HG02852 (cell line): Measurements from ENCODE around the gene GRIN2C.

Experiments used
- ATAC-seq: cut with Tn5 transposase; IDR thresholded peaks from one replicate; pipeline ENCODE4 v1.9.1; 2021; ENCODE audit warnings: mild to moderate bottlenecking, moderate library complexity; ENCODE audit not compliant: unreplicated experiment

GRIN2C gene

DNA sequence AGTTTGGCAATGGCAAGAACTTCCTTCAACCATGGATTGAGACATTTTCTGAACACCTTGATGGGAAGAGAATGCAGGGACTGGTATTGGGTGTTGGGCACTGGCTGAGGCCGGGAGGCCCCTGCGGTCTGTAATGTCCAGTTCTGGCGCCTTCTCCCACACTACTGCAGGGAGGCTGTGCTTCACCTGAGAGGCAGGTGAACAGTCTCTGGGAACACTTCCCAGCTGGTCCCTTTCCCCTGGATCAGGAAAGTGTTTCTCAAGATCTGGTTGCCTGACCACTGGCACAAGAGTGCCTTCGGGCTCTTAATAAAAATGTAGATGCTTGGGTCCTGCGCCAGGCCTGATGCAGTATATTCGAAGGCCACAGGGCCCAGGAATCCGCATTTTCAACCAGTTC, 55.0 kb downstream of the GRIN2C start:
- no peak for ATAC-seq

DNA sequence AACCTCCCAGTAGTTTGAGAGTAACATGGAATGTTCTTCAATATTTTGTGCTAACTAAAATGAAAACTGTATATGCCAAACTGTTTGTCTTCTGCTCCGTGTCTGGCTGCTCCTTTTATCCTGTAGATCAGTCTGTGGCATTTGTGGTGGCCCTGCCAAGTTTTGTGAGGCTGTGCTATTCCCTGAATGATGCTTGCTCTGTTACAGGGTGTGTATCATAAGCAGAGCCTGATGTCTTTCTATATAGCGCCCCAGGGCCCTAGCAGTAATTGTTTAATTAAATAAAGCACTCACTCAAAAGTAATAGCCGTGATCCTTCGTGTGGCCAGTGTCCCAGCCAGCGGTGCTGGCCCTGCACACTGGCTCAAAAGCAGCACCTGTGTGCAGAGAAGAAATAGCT, 55.7 kb downstream of the GRIN2C start:
- ATAC-seq = no peak

DNA sequence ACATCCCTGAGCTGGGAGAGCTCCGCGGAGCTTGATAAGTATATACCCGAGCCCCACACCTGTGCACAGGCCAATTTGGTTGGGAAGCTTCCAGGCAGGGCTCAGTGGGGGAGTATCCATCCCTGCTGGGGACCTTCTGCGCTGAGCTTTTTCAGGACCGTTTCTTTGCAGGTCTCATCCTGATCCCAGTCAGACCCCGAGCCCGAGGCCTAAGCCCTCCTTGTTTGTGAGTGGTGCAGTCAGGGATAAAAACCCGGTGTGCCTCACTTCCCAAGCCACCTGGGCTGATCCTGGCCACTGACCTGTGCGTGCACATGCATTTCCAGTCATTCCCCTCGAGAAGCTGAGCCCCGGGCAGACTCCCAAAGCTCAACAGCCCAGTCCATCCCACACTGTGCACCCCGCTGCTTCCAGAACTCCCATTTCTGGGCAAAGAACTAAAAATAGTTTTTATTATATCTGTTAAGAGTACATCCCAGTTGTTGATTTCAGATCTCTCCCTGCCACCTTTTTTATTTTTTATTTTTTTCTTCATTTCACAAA, 56.2 kb downstream of the GRIN2C start:
- ATAC-seq = no peak

GRCh38 chr17:74801896-74802295, 57.8 kb downstream of the GRIN2C start:
- no peak for ATAC-seq

DNA sequence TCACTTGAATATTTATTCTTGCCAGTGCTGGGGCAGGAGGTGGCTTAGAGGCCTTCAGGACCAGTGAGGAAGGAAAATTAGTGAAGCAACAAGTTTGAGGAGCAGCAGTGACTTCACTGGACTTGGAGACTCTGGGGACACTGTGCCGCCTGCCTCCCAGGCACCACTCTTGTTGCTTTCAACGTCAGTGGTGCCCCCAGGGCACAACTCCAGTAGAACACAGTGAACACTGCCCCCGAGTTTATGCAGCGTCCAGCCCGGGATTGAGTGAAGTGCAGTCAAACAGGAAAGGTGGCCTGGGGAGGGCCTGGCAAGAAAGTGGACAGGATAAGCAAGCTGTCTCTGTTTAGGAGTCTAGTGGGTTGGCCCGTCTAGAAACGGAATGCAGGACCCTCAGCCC, 59.2 kb downstream of the GRIN2C start:
- no peak for ATAC-seq

- ATAC-seq = no peak
Measured at GRCh38 chr17:74799097-74799496, 60.6 kb downstream of the GRIN2C start.

DNA sequence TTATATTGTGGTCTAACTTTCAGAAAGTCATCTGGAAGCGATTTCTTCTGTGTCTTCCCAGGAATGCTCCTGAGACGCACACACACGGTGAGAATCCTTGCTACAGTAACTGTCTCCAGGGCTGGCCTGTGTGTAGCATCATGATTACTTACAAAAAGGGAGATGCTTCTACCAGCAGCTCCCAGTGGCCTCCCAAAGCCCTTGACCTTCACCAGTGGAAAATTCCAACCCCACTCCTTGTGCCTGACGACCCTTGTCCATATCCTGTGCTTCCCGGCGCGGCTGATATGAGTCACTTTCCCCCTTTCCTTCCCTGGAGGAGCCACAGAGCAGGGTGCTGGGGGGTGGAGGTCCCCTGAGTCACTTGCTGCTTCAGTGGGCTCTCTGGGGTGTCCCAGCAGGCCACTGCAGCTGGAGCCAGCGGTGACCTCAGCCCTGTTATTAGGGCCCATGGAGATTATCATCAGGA, 61.4 kb downstream of the GRIN2C start:
- no peak for ATAC-seq

- ATAC-seq = no peak
Measured at GRCh38 chr17:74797824-74798223, 61.9 kb downstream of the GRIN2C start.

- ATAC-seq = no peak
Measured at GRCh38 chr17:74796866-74797265, 62.8 kb downstream of the GRIN2C start.

DNA sequence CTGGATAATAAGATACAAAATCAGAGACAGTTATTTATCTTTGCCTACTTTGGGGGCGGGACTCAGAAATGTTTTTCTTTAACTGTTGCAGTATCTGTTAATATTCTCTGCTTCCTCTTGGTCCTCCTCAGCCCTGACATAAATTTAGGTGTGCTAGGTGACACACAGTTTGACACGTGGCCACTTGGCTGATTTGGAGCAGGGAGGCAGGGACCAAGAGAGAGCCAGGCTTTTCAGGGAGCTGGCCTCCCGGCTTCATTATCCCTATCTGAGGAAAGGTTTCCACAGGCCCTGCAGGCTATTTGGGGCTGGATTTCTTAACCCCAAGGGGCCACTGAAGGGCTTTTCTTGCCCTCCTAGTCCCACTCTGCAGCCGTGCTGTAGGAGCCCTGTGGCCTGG, 63.5 kb downstream of the GRIN2C start:
- no peak for ATAC-seq

- ATAC-seq = no peak
Measured at GRCh38 chr17:74795327-74796020, 64.2 kb downstream of the GRIN2C start.

GRCh38 chr17:74792586-74793105, 67.0 kb downstream of the GRIN2C start:
- no peak for ATAC-seq
